Vagina (tissue), 2 donors: ENCODE data around the gene CACNA2D4. TPM values are rescaled to one million over a fixed set of nuclear protein-coding genes. Genes with fewer than 3 reads are reported as not detected.

ENCODE experiments used
- DNase-seq, 2 donors: peaks; one replicate each; pipeline ENCODE4 v3.0.0-alpha.2; 2017; ENCODE audit errors: extremely low spot score in 2 of 2
- H3K27ac ChIP-seq: fragments of 200-600 bp; sonication (generic); one replicate; pipeline ENCODE4 v1.5.1; 2019
- H3K27me3 ChIP-seq: fragments of 200-600 bp; sonication (generic); one replicate; pipeline ENCODE4 v1.5.1; 2019
- H3K36me3 ChIP-seq, 2 donors: fragments of 200-600 bp; sonication (generic); one replicate each; pipeline ENCODE4 v1.5.1; 2017 to 2019
- H3K4me1 ChIP-seq: fragments of 200-600 bp; sonication (generic); one replicate; pipeline ENCODE4 v1.5.1; 2019
- H3K4me3 ChIP-seq, 2 donors: fragments of 200-600 bp; sonication (generic); 1 replicate in 1 of 2; 2 replicates in 1 of 2; pipeline ENCODE4 v1.5.1; 2016 to 2019
- H3K9me3 ChIP-seq: fragments of 200-600 bp; sonication (generic); one replicate; pipeline ENCODE4 v1.5.1; 2019
- CTCF ChIP-seq, 3 experiments: fragments of 450-650 bp in 2 of 3; fragments of 200-600 bp in 1 of 3; sonication (generic) in 1 of 3; IDR thresholded peaks; one replicate each; pipeline ENCODE4 v1.5.1; 2017 to 2019; ENCODE audit warnings: antibody characterized with exemption in 3 of 3, mild to moderate bottlenecking in 2 of 3, moderate library complexity in 2 of 3
- POLR2A ChIP-seq, 2 donors: fragments of 450-650 bp; IDR thresholded peaks; one replicate each; pipeline ENCODE4 v1.6.1; 2017; ENCODE audit warnings: antibody characterized with exemption in 2 of 2, mild to moderate bottlenecking in 2 of 2, moderate library complexity in 2 of 2
- POLR2AphosphoS5 ChIP-seq, 2 donors: sonication (generic); formaldehyde crosslinking; IDR thresholded peaks; one replicate each; pipeline ENCODE4 v1.9.0; 2017; ENCODE audit warnings: antibody characterized with exemption in 2 of 2, mild to moderate bottlenecking in 2 of 2, low read depth in 1 of 2; ENCODE audit not compliant: insufficient read depth in 1 of 2
- intact Hi-C: fragments of 100-400 bp; cut with DNase I; formaldehyde crosslinking; loops from one replicate; pipeline ENCODE4 v1.15.1; 2023
- total RNA-seq: library from RNA; depleted of rRNA; stranded (reverse); fragments of >200 nt; gene quantifications from one replicate; pipeline ENCODE4 v1.2.3, GENCODE V29; 2016

CACNA2D4 gene
- total RNA-seq, 1 donor from 2014 or later = 2.2 TPM

GRCh38 chr12:1845886-1846285 lies 72.6 kb downstream of the CACNA2D4 start:
- no peaks in the 10 kb centered on the region for H3K36me3 ChIP-seq
- no peak for TF ChIP-seq CTCF (IDR thresholded peaks at IDR 0.05)
- DNase-seq = no peak
- no peak overlapping the region for H3K4me3 ChIP-seq
- H3K27ac ChIP-seq = no peak overlapping the region
- intact Hi-C loops = no loop called here
- no peaks in the 10 kb centered on the region for H3K9me3 ChIP-seq
- H3K27me3 ChIP-seq = no peaks in the 10 kb centered on the region
- no peaks in the 10 kb centered on the region for H3K4me1 ChIP-seq

GRCh38 chr12:1845427-1845826 lies 73.0 kb downstream of the CACNA2D4 start:
- Histone ChIP-seq H3K27me3 (no peaks in the 10 kb centered on the region), H3K27ac (no peak overlapping the region), H3K9me3 (no peaks in the 10 kb centered on the region), H3K36me3 (no peaks in the 10 kb centered on the region), H3K4me1 (no peaks in the 10 kb centered on the region), H3K4me3 (no peak overlapping the region)
- intact Hi-C loops = no loop called here
- no peak for DNase-seq
- TF ChIP-seq CTCF (IDR thresholded peaks at IDR 0.05) (no peak), POLR2AphosphoS5 (IDR thresholded peaks at IDR 0.05; ENCODE audit: insufficient read depth in 1 of 2, low read depth in 1 of 2) (no peak), POLR2A (IDR thresholded peaks at IDR 0.05) (no peak)

GRCh38 chr12:1844661-1845409 lies 73.6 kb downstream of the CACNA2D4 start:
- Histone ChIP-seq H3K4me3 (no peak overlapping the region), H3K36me3 (no peaks in the 10 kb centered on the region), H3K9me3 (no peaks in the 10 kb centered on the region), H3K4me1 (no peaks in the 10 kb centered on the region), H3K27me3 (no peaks in the 10 kb centered on the region), H3K27ac (no peak overlapping the region)
- no peak for DNase-seq
- TF ChIP-seq POLR2A (IDR thresholded peaks at IDR 0.05) (no peak), POLR2AphosphoS5 (IDR thresholded peaks at IDR 0.05; ENCODE audit: insufficient read depth in 1 of 2, low read depth in 1 of 2) (no peak), CTCF (IDR thresholded peaks at IDR 0.05) (no peak)
- intact Hi-C loops = no loop called here

- H3K4me3 ChIP-seq = no peak overlapping the region
- no peaks in the 10 kb centered on the region for H3K27me3 ChIP-seq
- H3K36me3 ChIP-seq = no peaks in the 10 kb centered on the region
- intact Hi-C loops = no loop called here
- no peak overlapping the region for H3K27ac ChIP-seq
- H3K4me1 ChIP-seq = no peaks in the 10 kb centered on the region
- no peaks in the 10 kb centered on the region for H3K9me3 ChIP-seq
- TF ChIP-seq CTCF (IDR thresholded peaks at IDR 0.05) (no peak), POLR2AphosphoS5 (IDR thresholded peaks at IDR 0.05; ENCODE audit: insufficient read depth in 1 of 2, low read depth in 1 of 2) (no peak), POLR2A (IDR thresholded peaks at IDR 0.05) (no peak)
- no peak for DNase-seq
Measured at GRCh38 chr12:1844223-1844622, 74.2 kb downstream of the CACNA2D4 start.

- H3K27ac ChIP-seq = no peak overlapping the region
- no peaks in the 10 kb centered on the region for H3K36me3 ChIP-seq
- no peaks in the 10 kb centered on the region for H3K27me3 ChIP-seq
- TF ChIP-seq POLR2AphosphoS5 (IDR thresholded peaks at IDR 0.05; ENCODE audit: insufficient read depth in 1 of 2, low read depth in 1 of 2) = no peak
- TF ChIP-seq CTCF (IDR thresholded peaks at IDR 0.05) = no peak
- no peak for TF ChIP-seq POLR2A (IDR thresholded peaks at IDR 0.05)
- H3K9me3 ChIP-seq = no peaks in the 10 kb centered on the region
- no peak for DNase-seq
- no peak overlapping the region for H3K4me3 ChIP-seq
- intact Hi-C loops = no loop called here
- H3K4me1 ChIP-seq = no peaks in the 10 kb centered on the region
Measured at GRCh38 chr12:1843641-1844005, 74.8 kb downstream of the CACNA2D4 start.
